ENCODE results near the gene SEC14L1.

The SEC14L1 gene

GRCh38 chr17:77163001-77163400 is 22.2 kb downstream of the SEC14L1 start (continued):
- no peak for TF ChIP-seq TSHZ1 (tag by site-specific recombination; IDR thresholded peaks at IDR 0.05; ENCODE audit: borderline replicate concordance)

DNA sequence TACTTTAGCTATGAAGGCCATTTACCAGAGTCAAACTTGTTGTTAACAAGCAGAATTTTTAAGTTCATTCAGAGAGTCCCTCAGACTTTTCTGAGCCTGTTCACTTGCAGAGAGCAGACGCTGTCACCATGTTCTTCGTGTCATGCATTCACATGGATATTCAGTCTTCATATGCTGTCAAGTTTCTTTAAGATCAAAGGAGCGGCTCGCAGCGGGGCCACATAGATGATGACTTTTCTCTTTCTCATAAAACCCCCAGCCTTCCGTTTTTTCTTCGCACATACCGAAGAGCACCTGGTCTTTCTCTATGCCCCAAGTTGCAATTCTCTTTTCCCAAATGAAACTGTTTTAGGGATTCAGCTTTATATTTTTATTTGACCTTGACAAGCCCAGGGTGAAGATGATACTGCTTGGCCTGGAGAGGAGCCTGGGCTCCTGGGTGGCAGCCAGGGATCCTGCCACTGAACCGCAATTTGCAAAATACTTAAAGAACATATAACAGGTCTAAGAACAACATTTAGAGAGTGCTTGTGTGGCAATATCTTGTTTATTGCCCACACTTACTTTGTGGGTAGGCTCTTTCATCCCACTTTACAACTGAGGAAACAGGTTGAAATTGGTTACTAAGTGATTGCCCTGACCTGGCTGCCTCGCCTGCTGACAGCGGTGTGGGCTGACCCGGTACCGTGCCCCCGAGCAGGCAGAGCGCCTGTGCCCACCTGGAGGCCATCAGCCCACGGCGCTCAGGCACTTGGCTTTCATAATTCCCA is 22.9 kb downstream of the SEC14L1 start:
- H3K27ac ChIP-seq (ENCODE audit: extremely low read depth, low read depth, low read length) = no peak overlapping the region
- H3K9me3 ChIP-seq (ENCODE audit: control insufficient read depth, insufficient read depth, low read depth, low read length) = no peaks in the 10 kb centered on the region
- H3K4me3 ChIP-seq (ENCODE audit: low read depth, low read length) = no peak overlapping the region
- H3K4me1 ChIP-seq (ENCODE audit: control insufficient read depth, insufficient read depth, low read length) = peaks cover 16% of the 10 kb centered on the region
- ChIA-PET POLR2A (no interaction called here), CTCF (interaction anchor here (0.7 to 1.4 kb wide), 3 partner anchors 75 to 201 kb away, joined by 3 to 5 read pairs (median 4); no protein-coding TSS in a partner anchor)
- H3K36me3 ChIP-seq (ENCODE audit: control insufficient read depth in 2 of 2, insufficient read depth in 1 of 2, low read length in 2 of 2) = peaks cover 0 to 4% of the 10 kb centered on the region in 2 experiments; a peak in 1 of 3 replicates
- no peak for TF ChIP-seq OVOL3 (tag by site-specific recombination; IDR thresholded peaks at IDR 0.05)
- no peak for TF ChIP-seq ZNF112 (tag by site-specific recombination; IDR thresholded peaks at IDR 0.05)
- no peak for TF ChIP-seq ZNF707 (tag by site-specific recombination; IDR thresholded peaks at IDR 0.05)
- TF ChIP-seq ZNF19 (tag by site-specific recombination; IDR thresholded peaks at IDR 0.05; ENCODE audit: low read depth) = no peak
- no peak for TF ChIP-seq ZNF473 (tag by site-specific recombination; IDR thresholded peaks at IDR 0.05)
- TF ChIP-seq TCF7L2 (IDR thresholded peaks at IDR 0.05; ENCODE audit: borderline replicate concordance, low read depth, low read length) = no peak
- no peak for TF ChIP-seq ZNF398 (tag by site-specific recombination; IDR thresholded peaks at IDR 0.05)
- TF ChIP-seq ZNF391 (tag by site-specific recombination; IDR thresholded peaks at IDR 0.05; ENCODE audit: borderline replicate concordance, low read depth) = no peak
- no peak for TF ChIP-seq ZNF596 (tag by site-specific recombination; IDR thresholded peaks at IDR 0.05)
- peak; percentile 89 for TF ChIP-seq ZFHX2 (tag by site-specific recombination; conservative IDR thresholded peaks at IDR 0.05)
- TF ChIP-seq ZNF175 (tag by site-specific recombination; IDR thresholded peaks at IDR 0.05) = no peak
- TF ChIP-seq ZNF777 (tag by site-specific recombination; IDR thresholded peaks at IDR 0.05; ENCODE audit: borderline replicate concordance) = no peak
- no peak for TF ChIP-seq ZNF350 (tag by site-specific recombination; IDR thresholded peaks at IDR 0.05)
- no peak for TF ChIP-seq ZNF529 (tag by site-specific recombination; IDR thresholded peaks at IDR 0.05; ENCODE audit: insufficient replicate concordance)
- no peak for TF ChIP-seq ZSCAN23 (tag by site-specific recombination; IDR thresholded peaks at IDR 0.05)
- no peak for TF ChIP-seq KLF8 (tag by site-specific recombination; IDR thresholded peaks at IDR 0.05)
- no peak for TF ChIP-seq SETDB1 (IDR thresholded peaks at IDR 0.05; ENCODE audit: insufficient read length, low read length)
- TF ChIP-seq ZNF626 (tag by site-specific recombination; IDR thresholded peaks at IDR 0.05) = no peak
- TF ChIP-seq ZNF341 (tag by site-specific recombination; IDR thresholded peaks at IDR 0.05; ENCODE audit: low read depth) = no peak
- TF ChIP-seq, protein P1, sequence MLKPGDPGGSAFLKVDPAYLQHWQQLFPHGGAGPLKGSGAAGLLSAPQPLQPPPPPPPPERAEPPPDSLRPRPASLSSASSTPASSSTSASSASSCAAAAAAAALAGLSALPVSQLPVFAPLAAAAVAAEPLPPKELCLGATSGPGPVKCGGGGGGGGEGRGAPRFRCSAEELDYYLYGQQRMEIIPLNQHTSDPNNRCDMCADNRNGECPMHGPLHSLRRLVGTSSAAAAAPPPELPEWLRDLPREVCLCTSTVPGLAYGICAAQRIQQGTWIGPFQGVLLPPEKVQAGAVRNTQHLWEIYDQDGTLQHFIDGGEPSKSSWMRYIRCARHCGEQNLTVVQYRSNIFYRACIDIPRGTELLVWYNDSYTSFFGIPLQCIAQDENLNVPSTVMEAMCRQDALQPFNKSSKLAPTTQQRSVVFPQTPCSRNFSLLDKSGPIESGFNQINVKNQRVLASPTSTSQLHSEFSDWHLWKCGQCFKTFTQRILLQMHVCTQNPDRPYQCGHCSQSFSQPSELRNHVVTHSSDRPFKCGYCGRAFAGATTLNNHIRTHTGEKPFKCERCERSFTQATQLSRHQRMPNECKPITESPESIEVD (tag by site-specific recombination; IDR thresholded peaks at IDR 0.05) = 0 out of 2 replicates have a peak, but pooled peaks have one; percentile 16
- TF ChIP-seq TRIM28 (IDR thresholded peaks at IDR 0.05; ENCODE audit: borderline replicate concordance, low read length) = no peak
- TF ChIP-seq ZNF426 (tag by site-specific recombination; IDR thresholded peaks at IDR 0.05) = no peak
- no peak for TF ChIP-seq PRDM10 (tag by site-specific recombination; IDR thresholded peaks at IDR 0.05)
